ENCODE measurements around the gene LGALS7B.
"Not testable (repeated sequence)": the region's sequence is repeated elsewhere in the genome, so short reads cannot be mapped to it uniquely, and the experiment has no call there.

DNA sequence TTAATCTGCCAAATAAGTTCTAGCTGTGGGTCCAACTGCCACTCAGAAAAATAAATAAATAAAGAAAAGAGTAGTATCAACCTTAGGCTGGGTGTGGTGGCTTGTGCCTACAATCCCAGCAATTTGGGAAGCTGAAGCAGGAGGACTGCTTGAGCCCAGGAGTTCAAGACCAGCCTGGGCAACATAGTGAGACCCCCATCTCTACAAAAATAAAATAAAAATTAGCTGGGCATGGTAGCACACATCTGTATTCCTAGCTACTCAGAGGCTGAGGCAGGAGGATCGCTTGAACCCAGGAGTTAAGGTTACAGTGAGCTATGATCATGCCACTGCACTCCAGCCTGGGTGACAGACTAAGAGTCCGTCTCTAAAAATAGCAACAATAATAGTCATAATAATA, 24.9 kb downstream of the LGALS7B start:
- TF ChIP-seq, protein P1, sequence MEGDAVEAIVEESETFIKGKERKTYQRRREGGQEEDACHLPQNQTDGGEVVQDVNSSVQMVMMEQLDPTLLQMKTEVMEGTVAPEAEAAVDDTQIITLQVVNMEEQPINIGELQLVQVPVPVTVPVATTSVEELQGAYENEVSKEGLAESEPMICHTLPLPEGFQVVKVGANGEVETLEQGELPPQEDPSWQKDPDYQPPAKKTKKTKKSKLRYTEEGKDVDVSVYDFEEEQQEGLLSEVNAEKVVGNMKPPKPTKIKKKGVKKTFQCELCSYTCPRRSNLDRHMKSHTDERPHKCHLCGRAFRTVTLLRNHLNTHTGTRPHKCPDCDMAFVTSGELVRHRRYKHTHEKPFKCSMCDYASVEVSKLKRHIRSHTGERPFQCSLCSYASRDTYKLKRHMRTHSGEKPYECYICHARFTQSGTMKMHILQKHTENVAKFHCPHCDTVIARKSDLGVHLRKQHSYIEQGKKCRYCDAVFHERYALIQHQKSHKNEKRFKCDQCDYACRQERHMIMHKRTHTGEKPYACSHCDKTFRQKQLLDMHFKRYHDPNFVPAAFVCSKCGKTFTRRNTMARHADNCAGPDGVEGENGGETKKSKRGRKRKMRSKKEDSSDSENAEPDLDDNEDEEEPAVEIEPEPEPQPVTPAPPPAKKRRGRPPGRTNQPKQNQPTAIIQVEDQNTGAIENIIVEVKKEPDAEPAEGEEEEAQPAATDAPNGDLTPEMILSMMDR (IDR thresholded peaks at IDR 0.05; ENCODE audit: low read length), result not testable (repeated sequence)
- TF ChIP-seq EZH2 (IDR thresholded peaks at IDR 0.05; ENCODE audit: borderline replicate concordance, low read length), result not testable (repeated sequence)

All from OCI-LY1 (cell line).